HG03378 (cell line): Measurements from ENCODE around the gene EPHB2.

Experiments used
- ATAC-seq: cut with Tn5 transposase; IDR thresholded peaks from one replicate; pipeline ENCODE4 v1.9.1; 2021; ENCODE audit warnings: mild to moderate bottlenecking, moderate library complexity; ENCODE audit not compliant: unreplicated experiment

The EPHB2 gene

DNA sequence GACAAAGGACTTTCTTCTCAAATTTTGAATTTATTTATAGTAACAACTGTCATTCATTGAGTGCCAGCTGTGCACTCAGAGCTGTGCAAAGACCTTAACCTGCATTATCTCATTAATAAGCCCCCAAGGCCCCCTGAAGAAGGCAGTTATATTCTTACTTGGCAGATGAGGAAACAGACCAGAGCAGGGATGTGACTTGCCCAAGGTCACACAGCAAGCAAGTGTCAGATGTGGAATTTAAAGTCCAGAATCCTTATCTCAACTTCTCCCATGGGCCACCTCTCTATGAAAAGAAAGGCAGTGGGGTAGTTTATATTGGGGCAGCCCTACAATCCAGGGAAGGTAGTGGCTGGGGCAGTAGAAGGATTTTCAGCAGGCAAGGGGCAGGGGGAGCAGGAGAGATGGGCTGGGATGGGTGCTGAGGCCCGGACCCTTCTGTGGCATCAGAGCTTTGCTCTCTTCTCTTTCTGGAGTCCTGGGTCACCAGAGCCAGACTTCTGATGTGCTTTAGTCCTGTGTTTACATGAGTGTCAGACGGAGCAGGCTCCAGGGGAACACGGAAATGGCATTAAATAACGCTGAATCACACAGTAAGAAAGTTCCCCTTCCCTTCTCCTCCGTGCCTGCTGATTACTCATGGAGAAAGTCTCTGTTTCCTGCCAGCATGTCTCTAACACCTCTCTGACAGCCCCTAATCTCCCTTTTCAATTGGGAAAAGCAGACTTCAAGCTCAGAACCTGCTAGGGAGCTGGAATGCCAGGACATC, 39.5 kb downstream of the EPHB2 start:
- no peak for ATAC-seq

DNA sequence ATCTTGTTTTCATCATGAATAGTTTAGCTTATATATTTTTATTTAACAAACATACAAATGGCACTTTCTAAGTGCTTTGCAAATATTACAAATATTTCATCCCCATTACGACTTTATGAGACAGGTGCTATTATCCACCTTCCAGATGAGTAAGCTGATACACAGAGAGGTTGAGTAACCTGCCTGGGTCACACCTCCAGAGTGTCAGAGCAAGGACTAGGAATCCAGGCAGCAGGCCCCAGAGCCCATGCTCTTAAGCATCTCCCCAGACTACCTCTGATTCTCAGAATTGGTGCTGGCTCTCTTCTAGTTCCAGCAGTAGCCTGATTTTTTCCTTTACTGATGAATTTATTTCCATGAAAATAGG, 40.0 kb downstream of the EPHB2 start:
- no peak for ATAC-seq

DNA sequence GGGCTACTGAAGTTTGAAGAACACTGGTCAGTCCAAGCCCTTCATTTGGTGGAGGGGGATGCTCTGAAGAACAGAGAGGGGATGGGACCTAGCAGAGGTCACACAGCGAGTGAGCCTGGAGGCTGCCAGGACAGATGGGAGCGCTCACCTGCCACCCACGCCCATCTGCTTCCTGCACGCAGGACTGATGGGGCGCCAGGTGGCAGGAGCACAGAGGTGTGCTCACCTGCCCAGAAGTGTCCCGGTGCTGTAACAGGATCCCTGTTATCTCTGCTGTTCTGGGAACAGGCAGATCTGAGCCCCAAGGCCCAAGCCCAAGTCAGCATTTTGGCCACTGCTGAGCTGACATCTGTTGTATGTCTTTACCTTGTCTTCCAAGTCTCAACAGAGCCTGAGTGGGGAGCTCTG, 40.5 kb downstream of the EPHB2 start:
- ATAC-seq: no peak

DNA sequence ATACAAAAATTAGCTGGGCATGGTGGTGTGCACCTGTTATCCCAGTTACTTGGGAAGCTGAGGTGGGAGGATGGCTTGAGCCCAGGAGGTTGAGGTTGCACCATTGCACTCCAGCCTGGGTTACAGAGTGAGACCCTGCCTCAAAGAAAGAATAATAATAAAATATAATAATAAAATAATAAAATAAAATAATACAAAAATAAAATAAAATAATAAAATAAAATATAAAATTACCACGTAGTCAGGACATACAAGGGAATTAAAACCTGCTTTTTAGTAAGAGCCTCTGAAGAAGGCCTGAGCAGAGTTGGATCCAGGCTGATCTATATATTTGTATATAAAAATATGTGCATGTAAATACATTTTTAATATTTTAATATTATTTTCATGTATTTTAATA, 41.7 kb downstream of the EPHB2 start:
- no peak for ATAC-seq

DNA sequence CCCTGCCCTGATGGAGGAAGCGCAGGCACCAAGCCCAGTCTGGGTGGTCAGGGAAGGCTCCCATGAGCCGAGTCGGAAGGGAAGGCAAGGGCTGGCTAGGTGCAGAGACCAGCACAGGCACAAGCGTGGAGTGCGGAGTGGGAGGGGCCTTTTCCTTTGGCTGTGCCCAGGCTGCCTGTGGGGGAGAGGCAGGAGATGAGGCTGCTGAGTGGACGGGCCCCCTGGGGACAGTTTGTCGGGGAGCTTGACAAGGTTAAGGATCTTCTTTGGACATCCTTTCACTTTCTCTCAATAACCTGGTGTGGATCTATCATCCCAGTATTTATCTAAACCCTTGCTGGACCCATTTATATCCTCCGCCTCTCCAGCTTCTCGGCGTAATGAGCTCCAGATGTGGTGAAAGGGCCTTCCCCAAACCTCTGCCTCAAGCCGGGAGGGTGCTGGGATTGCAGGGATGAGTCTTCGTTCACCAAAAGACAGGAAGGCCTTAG, 42.9 kb downstream of the EPHB2 start:
- ATAC-seq: no peak

DNA sequence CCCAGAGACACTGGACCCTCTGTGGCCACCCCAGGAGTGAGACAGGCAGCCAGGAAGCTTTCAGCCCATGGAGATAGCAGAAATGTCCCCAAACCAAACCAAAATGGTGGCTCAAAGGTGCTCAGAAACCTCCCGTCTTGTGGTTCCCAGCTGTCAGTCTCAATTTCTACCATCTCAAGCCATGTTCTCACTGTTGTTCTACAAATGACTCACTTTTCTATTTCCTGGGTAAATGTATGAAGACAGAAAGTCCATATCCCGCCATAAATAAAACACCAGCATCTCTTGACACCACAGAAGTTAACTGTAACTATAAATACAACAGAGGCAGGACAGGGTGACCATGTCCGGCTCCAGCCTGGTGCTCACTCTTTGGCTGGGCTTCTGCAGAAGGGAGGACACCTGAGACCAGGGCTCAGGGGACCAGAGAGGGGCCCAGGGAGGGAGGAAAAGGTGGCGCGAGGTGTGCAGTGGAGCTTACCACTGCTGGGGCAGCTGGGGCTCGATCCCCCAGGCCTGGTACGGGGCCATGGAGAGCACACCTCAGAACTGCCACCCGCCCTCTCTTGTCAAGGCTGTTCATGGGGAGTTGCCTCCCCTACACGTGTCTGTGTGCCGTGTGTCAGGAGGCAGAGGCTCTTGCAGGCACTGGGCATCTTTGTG, 43.6 kb downstream of the EPHB2 start:
- ATAC-seq: no peak

DNA sequence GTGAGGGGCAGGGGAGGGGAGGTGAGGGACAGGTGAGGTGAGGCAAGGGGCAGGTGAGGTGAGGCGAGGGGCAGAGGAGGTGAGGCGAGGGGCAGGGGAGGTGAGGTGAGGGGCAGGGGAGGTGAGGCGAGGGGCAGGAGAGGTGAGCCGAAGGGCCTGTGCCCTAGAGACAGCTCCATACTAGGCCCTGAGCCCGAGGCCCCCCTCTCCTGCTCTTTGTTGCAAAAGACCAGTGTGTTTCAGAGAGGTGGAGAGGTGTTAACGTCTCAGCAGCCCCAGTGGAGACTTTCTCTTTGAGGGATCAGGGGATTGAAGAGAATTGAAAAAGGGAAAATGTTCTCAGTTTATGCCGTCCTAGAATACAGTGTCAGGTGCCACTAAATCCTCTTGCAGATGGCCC, 44.2 kb downstream of the EPHB2 start:
- no peak for ATAC-seq

DNA sequence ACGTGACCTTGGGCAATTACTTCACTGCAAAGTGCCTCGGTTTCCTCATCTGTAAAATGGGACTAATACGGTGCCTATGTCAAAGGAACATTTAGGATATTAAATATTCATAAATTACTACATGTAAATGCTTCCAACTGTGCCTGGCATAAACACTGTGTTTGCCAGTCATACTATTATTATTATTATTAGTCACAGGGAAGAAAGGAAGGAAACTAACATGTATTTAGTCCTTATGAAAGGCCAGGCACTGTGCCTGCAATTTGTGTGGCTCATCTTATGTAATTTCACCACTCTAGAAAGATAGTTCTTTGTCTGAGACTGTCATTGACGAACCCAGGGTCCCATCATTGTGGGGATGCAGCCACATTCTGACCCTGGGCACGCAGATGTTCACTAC, 45.0 kb downstream of the EPHB2 start:
- no peak for ATAC-seq

DNA sequence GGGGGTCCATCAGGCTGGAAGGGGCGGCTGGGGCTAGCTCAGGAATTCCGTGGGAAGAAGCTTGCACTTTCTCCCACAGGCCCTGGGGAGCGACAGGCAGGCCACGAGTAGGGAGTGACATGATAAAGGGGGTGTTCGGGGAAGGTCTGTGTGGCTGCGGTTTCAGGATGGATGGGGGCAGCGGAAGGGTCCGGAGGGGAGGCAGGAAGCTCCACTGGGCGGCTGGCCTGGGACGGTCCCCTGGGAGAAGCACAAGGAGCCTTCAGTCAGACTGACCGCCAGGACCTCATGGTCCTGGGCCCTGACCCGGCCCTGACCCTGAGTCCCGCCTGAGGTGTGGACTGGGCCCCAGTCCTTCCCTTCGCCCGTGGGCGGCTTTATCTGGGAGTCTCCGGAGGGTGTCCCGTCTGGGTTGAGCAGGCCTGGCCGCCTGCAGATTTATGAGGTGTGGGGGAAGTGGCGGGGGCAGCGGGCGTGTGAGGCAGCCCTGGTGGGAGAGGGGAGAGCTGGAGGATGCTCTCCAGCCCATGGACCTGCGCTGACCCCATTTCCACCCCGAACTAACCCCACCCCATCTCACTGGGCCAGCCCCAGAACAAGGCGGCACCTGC, 45.6 kb downstream of the EPHB2 start:
- no peak for ATAC-seq

DNA sequence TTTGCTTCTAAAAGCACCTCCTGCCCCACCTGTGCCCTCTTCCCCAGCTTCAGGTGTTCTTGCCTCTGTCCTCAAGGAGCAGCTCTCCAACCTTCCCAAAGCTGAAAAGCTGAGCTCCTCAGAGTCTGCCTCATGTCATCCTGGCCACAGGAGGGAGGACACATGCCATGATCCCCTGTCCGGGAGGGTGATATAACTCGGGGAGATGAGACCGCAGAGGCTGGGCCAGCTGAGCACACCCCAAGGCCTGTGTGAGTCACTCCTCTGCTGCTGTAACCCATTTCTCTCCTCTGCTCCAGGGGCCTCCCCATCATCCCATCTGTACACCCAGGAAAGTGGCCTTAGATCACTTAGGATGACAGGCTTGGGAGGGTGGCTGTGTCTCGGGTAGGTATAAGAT, 49.8 kb downstream of the EPHB2 start:
- no peak for ATAC-seq

DNA sequence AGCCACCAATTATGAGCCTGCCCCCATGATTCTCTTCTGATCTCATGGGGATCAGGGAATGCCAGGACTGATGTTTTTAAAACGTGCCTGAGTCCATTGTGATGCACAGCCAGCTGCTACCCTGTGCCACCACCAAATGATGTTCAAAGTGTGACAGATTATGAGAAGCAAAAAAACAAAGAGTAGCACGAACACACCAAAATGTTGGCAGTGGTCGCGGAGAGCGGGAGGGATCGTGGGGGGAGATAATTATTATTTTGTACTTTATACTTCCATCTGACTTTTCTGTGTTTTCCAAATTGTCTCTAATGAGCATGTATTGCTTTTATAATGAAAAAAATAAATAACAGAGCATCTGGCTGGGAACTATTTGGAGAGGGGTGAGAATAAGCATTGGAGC, 50.5 kb downstream of the EPHB2 start:
- ATAC-seq: no peak

DNA sequence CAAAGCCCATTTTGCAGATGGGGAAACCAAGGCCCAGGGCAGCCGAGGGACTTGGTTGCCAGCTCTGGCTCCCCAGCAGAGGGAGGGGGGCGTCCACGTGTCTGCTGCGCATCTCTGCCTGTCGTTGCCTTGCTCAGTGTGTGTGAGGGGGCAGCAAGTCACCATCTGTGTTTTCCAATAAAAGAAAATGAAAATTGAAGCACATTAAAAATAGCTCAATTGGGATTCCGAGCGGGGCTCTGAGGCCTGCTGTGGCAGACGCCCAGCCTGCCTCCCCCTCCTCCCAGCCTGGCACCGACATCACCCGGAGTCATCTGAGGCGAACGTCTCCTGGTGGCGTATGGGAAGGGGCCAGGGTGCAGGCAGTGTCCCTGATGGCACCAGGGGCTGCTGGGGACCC, 51.2 kb downstream of the EPHB2 start:
- no peak for ATAC-seq

DNA sequence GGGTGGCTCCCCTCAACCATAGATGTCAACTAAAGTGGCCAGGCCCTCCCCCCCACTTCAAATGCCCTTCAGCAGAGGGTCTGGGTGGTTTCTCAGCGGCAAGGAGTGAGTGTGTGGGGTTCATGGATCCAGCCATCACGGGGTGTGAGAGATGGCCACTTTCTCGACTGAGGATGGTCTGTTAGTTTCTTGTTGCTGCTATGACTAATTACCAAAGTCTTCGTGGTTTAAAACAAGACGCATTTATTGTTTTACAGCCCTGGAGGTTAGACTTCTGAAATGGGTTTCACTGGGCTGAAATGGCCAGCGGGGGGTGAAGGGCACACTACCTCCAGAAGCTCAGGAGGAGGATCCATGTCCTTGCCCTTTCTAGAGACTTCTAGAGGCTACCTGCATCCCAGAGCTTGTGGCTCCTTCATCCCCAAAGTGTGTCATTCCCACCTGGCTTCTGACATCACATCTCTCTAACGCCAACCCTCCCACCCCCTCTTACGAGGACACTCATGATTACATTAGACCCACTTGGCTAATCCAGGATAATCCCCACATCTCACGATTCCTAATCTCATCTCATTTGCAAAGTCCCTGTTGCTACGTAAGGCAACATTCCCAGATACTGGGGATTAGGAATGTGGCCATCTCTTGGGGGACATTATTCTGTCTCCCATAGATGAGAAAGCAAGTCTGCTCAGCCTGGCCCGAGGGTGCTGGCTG, 53.0 kb downstream of the EPHB2 start:
- ATAC-seq: no peak

DNA sequence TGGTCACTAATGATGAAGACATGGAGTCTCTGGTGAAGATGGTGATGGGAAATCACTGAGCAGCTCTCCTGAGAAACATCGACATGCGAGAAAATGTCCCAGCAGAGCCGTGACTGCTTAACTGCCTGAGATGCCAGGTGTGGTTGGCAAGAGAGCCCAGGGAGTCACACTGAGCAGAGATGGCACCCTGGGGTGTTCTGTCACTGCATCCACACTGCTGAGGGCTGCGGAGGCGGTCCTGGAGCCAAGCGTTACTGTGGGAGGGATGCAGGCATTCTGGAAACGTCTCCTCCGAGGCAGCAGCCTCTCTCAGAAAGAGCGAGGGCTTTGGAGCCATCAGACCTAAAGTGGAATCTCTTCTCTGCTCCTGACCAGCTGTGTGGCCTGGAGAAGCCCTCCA, 57.2 kb downstream of the EPHB2 start:
- ATAC-seq: no peak

DNA sequence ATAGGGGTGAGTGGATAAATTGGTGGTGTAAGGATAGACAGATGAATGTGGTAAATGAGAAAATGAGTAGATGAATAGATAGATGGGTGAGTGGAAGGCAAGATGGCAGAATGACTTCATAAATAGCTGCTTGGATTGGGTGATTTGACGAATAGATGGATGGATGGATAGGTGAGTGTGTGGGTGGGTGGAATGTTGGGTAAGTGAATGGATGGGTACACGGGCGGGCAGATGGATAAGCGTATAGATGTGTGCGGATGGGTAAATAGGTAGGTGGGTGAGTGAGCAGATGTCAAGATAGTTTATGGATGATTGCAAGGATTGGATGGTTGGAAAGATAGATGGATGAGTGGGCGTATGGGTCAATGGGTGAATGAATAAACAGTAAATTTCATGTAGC, 59.3 kb downstream of the EPHB2 start:
- no peak for ATAC-seq

DNA sequence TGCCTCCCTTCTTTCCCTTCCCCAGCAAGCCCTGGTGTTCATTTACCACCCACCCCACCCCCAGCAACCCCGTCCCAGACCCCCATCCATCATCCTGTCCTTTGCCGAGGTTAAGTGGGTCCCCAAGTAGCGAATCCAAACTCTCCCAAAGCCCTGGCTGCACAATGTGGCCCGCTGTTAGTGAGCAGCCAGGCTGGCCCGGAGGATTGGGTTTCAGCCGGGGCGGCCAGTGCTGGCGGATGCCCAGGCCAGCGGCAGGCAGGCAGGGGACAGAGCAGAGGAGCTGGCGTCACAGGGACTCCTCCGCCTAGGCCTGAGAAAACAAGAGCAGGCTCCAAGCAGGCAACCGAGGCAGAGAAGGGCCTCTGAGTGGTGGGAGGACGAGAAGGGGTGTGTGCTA, 61.4 kb downstream of the EPHB2 start:
- ATAC-seq: no peak

DNA sequence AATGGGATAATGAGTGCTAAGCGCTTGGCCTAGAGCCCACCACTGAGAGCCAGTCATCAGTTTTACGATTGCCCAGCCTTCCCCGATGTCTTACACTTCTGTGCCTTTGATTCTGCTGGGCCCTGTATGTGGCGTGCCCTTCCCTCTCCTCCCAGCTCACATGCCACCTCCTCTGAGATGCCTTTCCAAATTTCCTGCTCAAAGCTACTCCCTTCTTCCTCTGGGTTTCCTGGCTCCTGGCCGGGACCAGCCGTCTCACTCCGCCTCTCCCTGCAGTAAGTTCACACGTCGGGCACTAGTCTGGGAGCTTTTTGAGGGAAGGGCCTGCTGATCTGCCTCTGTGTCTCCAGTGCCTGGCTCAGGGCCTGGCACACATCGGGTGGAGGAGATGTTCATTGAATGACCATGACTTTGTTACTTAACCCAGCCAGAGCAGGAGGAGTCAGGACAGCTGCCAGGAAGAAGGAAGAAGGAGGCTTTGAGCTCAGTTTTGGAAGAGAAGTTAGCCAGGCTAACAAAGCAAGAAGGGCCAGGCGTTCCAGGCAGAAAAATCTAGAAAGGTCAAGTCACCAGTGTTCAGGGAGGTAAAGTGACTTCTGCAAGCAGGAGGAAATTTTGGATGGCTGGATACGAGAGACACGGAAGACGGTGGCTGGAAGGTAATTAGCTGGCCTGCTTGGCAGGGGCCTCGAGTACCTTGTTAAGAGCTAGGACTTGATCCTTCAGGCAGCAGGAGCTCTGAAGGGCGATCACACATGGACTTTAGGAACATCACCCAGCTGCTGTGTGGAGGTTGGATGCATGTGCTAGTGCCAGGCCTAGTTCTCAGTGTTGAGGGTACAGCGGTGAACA, 63.6 kb downstream of the EPHB2 start:
- ATAC-seq: no peak

DNA sequence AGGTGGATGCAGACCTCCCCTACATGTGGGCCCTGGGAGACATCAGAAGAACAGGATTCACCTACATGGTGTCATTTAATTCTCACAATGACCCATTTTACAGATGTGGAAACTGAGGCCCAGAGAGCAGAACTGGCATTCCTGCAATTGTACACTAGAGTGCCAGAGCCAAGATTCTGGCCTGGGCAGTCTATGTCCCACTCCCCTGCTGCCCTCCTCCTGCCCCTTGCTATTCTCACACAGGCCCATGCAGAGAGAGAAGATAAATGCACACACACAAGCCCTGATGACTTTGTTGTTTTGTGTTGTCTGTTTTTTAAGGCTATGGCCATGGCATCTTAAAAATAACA, 64.2 kb downstream of the EPHB2 start:
- no peak for ATAC-seq

DNA sequence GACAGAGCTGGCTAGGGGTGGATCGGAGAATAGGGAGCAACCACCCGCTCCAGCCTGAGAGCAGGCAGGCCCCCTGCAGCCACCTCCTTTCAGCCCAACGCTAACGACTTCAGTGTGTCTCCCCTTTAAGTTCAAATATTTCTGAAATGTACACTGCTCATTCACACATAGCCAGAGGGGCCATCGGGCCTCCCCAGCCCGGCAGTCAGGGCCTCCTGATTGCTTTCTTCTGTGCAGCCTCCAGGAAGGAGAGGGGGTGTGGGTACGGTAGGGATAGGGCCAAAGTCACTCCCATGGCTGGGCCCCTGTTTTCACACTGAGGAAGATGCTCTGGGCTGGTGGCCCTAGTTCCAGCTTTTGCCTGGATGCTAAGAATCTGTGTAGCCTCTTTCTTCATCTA, 64.8 kb downstream of the EPHB2 start:
- ATAC-seq: no peak

DNA sequence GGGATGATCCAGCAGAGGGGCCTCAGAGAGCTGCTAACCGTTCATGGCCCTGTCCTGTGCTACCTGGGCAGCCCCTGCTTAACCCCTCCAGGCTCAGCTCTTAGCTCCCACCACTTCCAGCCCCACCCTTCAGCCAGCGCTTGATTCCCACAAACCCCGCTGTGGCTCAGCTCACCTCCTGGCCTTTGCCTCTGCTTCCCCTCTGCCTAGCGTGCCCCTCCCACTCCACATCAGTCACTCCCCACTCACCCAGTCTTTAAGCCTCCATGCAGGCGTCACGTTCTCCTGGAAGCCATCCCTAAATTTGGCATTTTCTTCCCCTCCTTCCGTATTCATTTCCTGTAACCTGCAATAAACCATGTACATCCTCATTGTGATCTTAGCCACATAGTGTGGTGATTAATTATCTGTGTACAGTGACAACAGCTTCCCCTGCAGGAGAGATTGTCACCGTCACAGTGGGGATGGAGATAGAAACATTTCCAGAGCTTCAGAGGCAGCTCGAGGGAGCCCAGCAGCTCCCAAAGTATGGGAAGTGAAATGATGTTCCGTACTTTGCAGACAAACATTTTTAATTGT, 65.5 kb downstream of the EPHB2 start:
- no peak for ATAC-seq
